Activated CD4-positive, alpha-beta T cell treated with anti-CD3 and anti-CD28 coated beads for 36 hours (primary cell): Measurements from ENCODE around the gene ZNF502. TPM values are rescaled to one million over a fixed set of nuclear protein-coding genes. Genes with fewer than 3 reads are reported as not detected.
A peak's percentile ranks its signal among the peaks of the same experiment; 100 is the strongest.

Experiments used
- ATAC-seq: fragments of 200-7000 bp; cut with Tn5 transposase; one replicate; pipeline ENCODE4 v1.10.0; 2021; ENCODE audit warnings: mild to moderate bottlenecking, moderate library complexity
- CTCF ChIA-PET: fragments of 350-600 bp; sonication (Branson Sonifier 250); formaldehyde crosslinking; loops from one replicate; lab custom pipeline; 2021; ENCODE audit warnings: antibody characterized with exemption; lab: Charles Lee
- POLR2A ChIA-PET: fragments of 350-600 bp; sonication (Branson Sonifier 250); formaldehyde crosslinking; loops from one replicate; lab custom pipeline; 2021; ENCODE audit warnings: antibody characterized with exemption, inconsistent platforms; lab: Charles Lee
- DNase-seq: peaks from one replicate; pipeline ENCODE4 v3.0.0-alpha.2; 2020
- H3K27ac Mint-ChIP-seq: one replicate; pipeline ENCODE4 v1.8.0; 2021; ENCODE audit warnings: mixed read lengths
- H3K27me3 Mint-ChIP-seq: one replicate; pipeline ENCODE4 v1.8.0; 2021; ENCODE audit warnings: mixed read lengths
- H3K36me3 Mint-ChIP-seq: one replicate; pipeline ENCODE4 v1.8.0; 2021; ENCODE audit warnings: low read depth, mixed read lengths
- H3K4me1 Mint-ChIP-seq: one replicate; pipeline ENCODE4 v1.8.0; 2021; ENCODE audit warnings: mixed read lengths
- H3K4me3 Mint-ChIP-seq: one replicate; pipeline ENCODE4 v1.8.0; 2021; ENCODE audit warnings: mild to moderate bottlenecking, moderate library complexity, mixed read lengths
- H3K9me3 Mint-ChIP-seq: one replicate; pipeline ENCODE4 v1.8.0; 2021; ENCODE audit warnings: low read depth, mixed read lengths
- intact Hi-C, 2 experiments: fragments of 100-400 bp; cut with DNase I in 1 of 2; cut with micrococcal nuclease in 1 of 2; formaldehyde crosslinking; loops; one replicate each; pipeline versions ENCODE4 v1.14.2 to v1.15.1; 2022 to 2024; cut with DNase I, micrococcal nuclease
- total RNA-seq, 2 experiments: library from RNA; stranded (reverse); gene quantifications; one replicate each; pipeline ENCODE4 v1.2.3, GENCODE V29; 2021

Gene ZNF502
- total RNA-seq, 2 experiments from 2014 or later = 1.8 to 2.4 TPM

GRCh38 chr3:44721231-44722102 lies 9.0 kb downstream of the ZNF502 start:
- DNase-seq = no peak
- H3K36me3 Mint-ChIP-seq = peaks cover 76% of the 10 kb centered on the region
- no peak for ATAC-seq
- intact Hi-C loops = loop anchor here in 1 of 2 experiments (5.0 kb wide), 1 partner anchor 79 kb away; no protein-coding TSS in a partner anchor
- H3K9me3 Mint-ChIP-seq = peaks cover 74% of the 10 kb centered on the region
- H3K27me3 Mint-ChIP-seq = no peaks in the 10 kb centered on the region
- ChIA-PET POLR2A (no interaction called here), CTCF (interaction anchor here (1.0 kb wide), 1 partner anchor 9 kb away, joined by 6 read pairs; the partner anchor contains the start of gene ZNF502)
- no peak overlapping the region for H3K27ac Mint-ChIP-seq
- H3K4me3 Mint-ChIP-seq = no peak overlapping the region
- H3K4me1 Mint-ChIP-seq = no peaks in the 10 kb centered on the region

GRCh38 chr3:44722103-44722401 lies 9.6 kb downstream of the ZNF502 start:
- Mint-ChIP-seq H3K27ac (no peak overlapping the region), H3K27me3 (no peaks in the 10 kb centered on the region), H3K36me3 (peaks cover 71% of the 10 kb centered on the region), H3K9me3 (peaks cover 71% of the 10 kb centered on the region), H3K4me1 (no peaks in the 10 kb centered on the region), H3K4me3 (no peak overlapping the region)
- ChIA-PET POLR2A (no interaction called here), CTCF (no interaction called here)
- intact Hi-C loops = loop anchor here in 1 of 2 experiments (5.0 kb wide), 1 partner anchor 80 kb away; no protein-coding TSS in a partner anchor
- no peak for DNase-seq
- no peak for ATAC-seq

- H3K4me3 Mint-ChIP-seq = peak within 1 kb of the TSS; percentile 83
- POLR2A ChIA-PET = interaction anchor here (1.1 to 1.4 kb wide), 2 partner anchors 17 to 32 kb away, joined by 4 to 5 read pairs; partner anchors contain the start of genes KIAA1143 and KIF15
- CTCF ChIA-PET = interaction anchor here (0.8 to 1.7 kb wide), 3 partner anchors 16 to 106 kb away, joined by 3 to 8 read pairs (median 3); partner anchors contain the start of gene ZNF502
- ATAC-seq = peak; percentile 98
- H3K27me3 Mint-ChIP-seq = no peaks in the 10 kb centered on the region
- H3K27ac Mint-ChIP-seq = peak within 1 kb of the TSS; percentile 80
- peak; percentile 92 for DNase-seq
- H3K9me3 Mint-ChIP-seq = peaks cover 63% of the 10 kb centered on the region
- H3K4me1 Mint-ChIP-seq = peaks cover 13% of the 10 kb centered on the region
- H3K36me3 Mint-ChIP-seq = peaks cover 74% of the 10 kb centered on the region
- intact Hi-C loops = loop anchor here (1.0 kb wide), 3 partner anchors 17 to 44 kb away; partner anchors contain the start of genes KIAA1143 (in 2 of the 2), KIF15 (in 2 of the 2) and ZNF502 (in 2 of the 2)
Observed at GRCh38 chr3:44729384-44729910, 17.0 kb downstream of the ZNF502 start, which contains the start of gene ZNF501. Gene ZNF501 (plus strand): TSS chr3:44729635. CDS start chr3:44734422, 4,787 bp downstream.

- ATAC-seq (no peak), DNase-seq (no peak)
- intact Hi-C loops = no loop called here
- ChIA-PET POLR2A (no interaction called here), CTCF (no interaction called here)
- Mint-ChIP-seq H3K4me3 (no peak overlapping the region), H3K36me3 (peaks cover 65% of the 10 kb centered on the region), H3K27ac (no peak overlapping the region), H3K27me3 (no peaks in the 10 kb centered on the region), H3K4me1 (peaks cover 5% of the 10 kb centered on the region), H3K9me3 (peaks cover 64% of the 10 kb centered on the region)
Observed at GRCh38 chr3:44734646-44735168, 22.2 kb downstream of the ZNF502 start.

GRCh38 chr3:44761101-44761423 lies 48.6 kb downstream of the ZNF502 start:
- Mint-ChIP-seq H3K36me3 (peaks cover 65% of the 10 kb centered on the region), H3K4me1 (peaks cover 24% of the 10 kb centered on the region), H3K27me3 (no peaks in the 10 kb centered on the region), H3K9me3 (peaks cover 22% of the 10 kb centered on the region), H3K27ac (peak overlapping the region; percentile 89), H3K4me3 (peak overlapping the region; percentile 88)
- ChIA-PET POLR2A (interaction anchor here (0.5 to 1.2 kb wide), 3 partner anchors 31 to 295 kb away, joined by 5 to 7 read pairs (median 6); partner anchors contain the start of genes ZDHHC3 and ZNF501), CTCF (interaction anchor here (0.6 to 1.3 kb wide), 2 partner anchors 31 to 156 kb away, joined by 3 to 5 read pairs; no protein-coding TSS in a partner anchor)
- no peak for ATAC-seq
- intact Hi-C loops = loop anchor here (1.0 to 5.0 kb wide), 9 partner anchors 32 to 1069 kb away; partner anchors contain the start of genes EXOSC7 (in 2 of the 2), TMEM42 (in 2 of the 2), ZDHHC3 (in 2 of the 2) and ZNF501 (in 2 of the 2)
- peak; percentile 9 for DNase-seq

GRCh38 chr3:44761424-44762169 lies 49.1 kb downstream of the ZNF502 start, which contains the start of the genes KIAA1143 and KIF15:
Gene KIAA1143 (minus strand): TSS chr3:44761619. CDS start chr3:44761602, 17 bp downstream.
Gene KIF15 (plus strand): TSS chr3:44761794. CDS start chr3:44761866, 72 bp downstream.
- Mint-ChIP-seq H3K4me3 (peak within 1 kb of the TSS; percentile 88), H3K27ac (peak within 1 kb of the TSS; percentile 89), H3K27me3 (no peaks in the 10 kb centered on the region), H3K36me3 (peaks cover 64% of the 10 kb centered on the region), H3K4me1 (peaks cover 24% of the 10 kb centered on the region), H3K9me3 (peaks cover 22% of the 10 kb centered on the region)
- POLR2A ChIA-PET = interaction anchor here (0.5 to 1.2 kb wide), 4 partner anchors 32 to 296 kb away, joined by 3 to 7 read pairs (median 6); partner anchors contain the start of genes ZDHHC3 and ZNF501
- ATAC-seq = peak; percentile 94
- DNase-seq = peak; percentile 99
- intact Hi-C loops = loop anchor here (1.0 to 5.0 kb wide), 10 partner anchors 32 to 1069 kb away; partner anchors contain the start of genes EXOSC7 (in 2 of the 2), TMEM42 (in 2 of the 2), ZDHHC3 (in 2 of the 2) and ZNF501 (in 2 of the 2)
- CTCF ChIA-PET = interaction anchor here (1.3 to 1.6 kb wide), 2 partner anchors 31 to 229 kb away, joined by 4 to 5 read pairs; no protein-coding TSS in a partner anchor

GRCh38 chr3:44762170-44762677 lies 49.8 kb downstream of the ZNF502 start:
- peaks cover 63% of the 10 kb centered on the region for H3K36me3 Mint-ChIP-seq
- peaks cover 22% of the 10 kb centered on the region for H3K4me1 Mint-ChIP-seq
- peaks cover 20% of the 10 kb centered on the region for H3K9me3 Mint-ChIP-seq
- no peaks in the 10 kb centered on the region for H3K27me3 Mint-ChIP-seq
- peak overlapping the region; percentile 89 for H3K27ac Mint-ChIP-seq
- POLR2A ChIA-PET = interaction anchor here (0.6 to 0.8 kb wide), 2 partner anchors 239 to 252 kb away, joined by 3 read pairs; no protein-coding TSS in a partner anchor
- no peak for DNase-seq
- no peak for ATAC-seq
- peak overlapping the region; percentile 88 for H3K4me3 Mint-ChIP-seq
- CTCF ChIA-PET = interaction anchor here (0.6 to 1.6 kb wide), 4 partner anchors 10 to 229 kb away, joined by 3 to 4 read pairs (median 4); no protein-coding TSS in a partner anchor
- intact Hi-C loops = loop anchor here (1.0 to 5.0 kb wide), 4 partner anchors 100 to 1070 kb away; partner anchors contain the start of genes ABHD5 (in 1 of the 2), EXOSC7 (in 1 of the 2), TMEM42 (in 1 of the 2) and ZDHHC3 (in 1 of the 2)

- CTCF ChIA-PET = interaction anchor here (0.6 to 1.6 kb wide), 4 partner anchors 10 to 230 kb away, joined by 3 to 4 read pairs (median 4); no protein-coding TSS in a partner anchor
- Mint-ChIP-seq H3K4me3 (peak overlapping the region; percentile 88), H3K36me3 (peaks cover 63% of the 10 kb centered on the region), H3K9me3 (peaks cover 15% of the 10 kb centered on the region), H3K27ac (peak overlapping the region; percentile 89), H3K27me3 (no peaks in the 10 kb centered on the region), H3K4me1 (peaks cover 18% of the 10 kb centered on the region)
- intact Hi-C loops = loop anchor here (1.0 to 5.0 kb wide), 4 partner anchors 100 to 1070 kb away; partner anchors contain the start of genes ABHD5 (in 1 of the 2), EXOSC7 (in 1 of the 2), TMEM42 (in 1 of the 2) and ZDHHC3 (in 1 of the 2)
- POLR2A ChIA-PET = interaction anchor here (0.6 to 0.8 kb wide), 3 partner anchors 10 to 252 kb away, joined by 3 to 5 read pairs (median 3); no protein-coding TSS in a partner anchor
- ATAC-seq (no peak), DNase-seq (no peak)
Observed at GRCh38 chr3:44762690-44763089, 50.2 kb downstream of the ZNF502 start.

- H3K4me1 Mint-ChIP-seq = peaks cover 13% of the 10 kb centered on the region
- ATAC-seq = no peak
- CTCF ChIA-PET = no interaction called here
- no peak overlapping the region for H3K4me3 Mint-ChIP-seq
- no peak overlapping the region for H3K27ac Mint-ChIP-seq
- H3K27me3 Mint-ChIP-seq = no peaks in the 10 kb centered on the region
- no peak for DNase-seq
- POLR2A ChIA-PET = no interaction called here
- intact Hi-C loops = loop anchor here (5.0 kb wide), 3 partner anchors 98 to 1072 kb away; partner anchors contain the start of genes ABHD5 (in 1 of the 2), EXOSC7 (in 1 of the 2), TMEM42 (in 1 of the 2) and ZDHHC3 (in 1 of the 2)
- peaks cover 60% of the 10 kb centered on the region for H3K36me3 Mint-ChIP-seq
- H3K9me3 Mint-ChIP-seq = peaks cover 6% of the 10 kb centered on the region
Observed at GRCh38 chr3:44764248-44764647, 51.8 kb downstream of the ZNF502 start.
